ENCODE data around the gene PTPRE. TPM values are rescaled to one million over a fixed set of nuclear protein-coding genes. Genes with fewer than 3 reads are reported as not detected.
A peak's percentile ranks its signal among the peaks of the same experiment; 100 is the strongest.

PTPRE gene
- total and polyA plus RNA-seq, 10 of the 15 experiments (the other 5 are each of a cell fraction or from before 2014, with no cell fraction given) = 2.9 to 7.6 (median 5.8) TPM

GRCh38 chr10:128062881-128063563 is 156.1 kb downstream of the PTPRE start (continued):
- TF ChIP-seq RCOR1 (conservative IDR thresholded peaks at IDR 0.05; ENCODE audit: low read depth, low read length) (no peak), IRF3 (IDR thresholded peaks at IDR 0.05) (no peak), KAT2A (conservative IDR thresholded peaks at IDR 0.05; ENCODE audit: control insufficient read depth, low read depth, low read length) (no peak), ATF2 (IDR thresholded peaks at IDR 0.05; ENCODE audit: low read length) (peak; percentile 48), ZNF622 (IDR thresholded peaks at IDR 0.05) (no peak), WRNIP1 (IDR thresholded peaks at IDR 0.05; ENCODE audit: borderline replicate concordance, low read depth, low read length) (no peak), ZNF687 (IDR thresholded peaks at IDR 0.05) (0 out of 2 replicates have a peak, but pooled peaks have one; percentile 50), USF2 (IDR thresholded peaks at IDR 0.05; ENCODE audit: borderline replicate concordance, low read depth, low read length) (no peak), TAF1 (IDR thresholded peaks at IDR 0.05; ENCODE audit: borderline replicate concordance, low read depth, low read length) (no peak), TCF3 (IDR thresholded peaks at IDR 0.05; ENCODE audit: borderline replicate concordance, insufficient read depth, low read depth, low read length) (peak; percentile 84; the same call in 1 of the 2 replicates), POLR2AphosphoS5 (IDR thresholded peaks at IDR 0.05; ENCODE audit: low read length) (no peak), ZSCAN29 (IDR thresholded peaks at IDR 0.05) (no peak), ZBTB33 (IDR thresholded peaks at IDR 0.05) (no peak), MXI1 (IDR thresholded peaks at IDR 0.05; ENCODE audit: low read depth, low read length) (0 out of 2 replicates have a peak, but pooled peaks have one; percentile 17), IKZF2 (IDR thresholded peaks at IDR 0.05) (peak; percentile 82 to 86), RAD21 (IDR thresholded peaks at IDR 0.05; ENCODE audit: insufficient read depth, low read depth, low read length) (no peak), CREM (IDR thresholded peaks at IDR 0.05; ENCODE audit: low read depth) (no peak)
